ENCODE measurements around the gene NR4A1. TPM values are rescaled to one million over a fixed set of nuclear protein-coding genes. Genes with fewer than 3 reads are reported as not detected.

NR4A1 gene
- total RNA-seq (2022; extraction: Qiagen RNA extraction; ENCODE audit: low read depth) = 27.6 to 42.9 TPM (median 35.0 TPM) in 5 replicates

GRCh38 chr12:52050758-52051541 is at the start of gene NR4A1:
Gene NR4A1 (plus strand): TSS chr12:52051442. CDS start chr12:52054329, 2,887 bp downstream.

GRCh38 chr12:52006726-52007157 is 44.5 kb upstream of the NR4A1 start, which contains the start of gene TAMALIN:
Gene TAMALIN (plus strand): TSS chr12:52006946. CDS start chr12:52007020, 74 bp downstream.

GRCh38 chr12:52069327-52070184 is 18.3 kb downstream of the NR4A1 start, which contains the start of gene ATG101:
Gene ATG101 (plus strand): TSS chr12:52069978. CDS start chr12:52073651, 3,673 bp downstream.

GRCh38 chr12:52079576-52080402 is 28.5 kb downstream of the NR4A1 start, which contains the start of gene SMIM41:
Gene SMIM41 (plus strand): TSS chr12:52079704. CDS start chr12:52079780, 76 bp downstream.

Other genes with a start within 250 kb of the NR4A1 start
- 0.16 to 0.34 TPM (median 0.25 TPM) in 5 replicates for gene FIGNL2, start 202.7 kb upstream of the NR4A1 start, total RNA-seq (2022; extraction: Qiagen RNA extraction; ENCODE audit: low read depth)
- gene ANKRD33, start 163.3 kb upstream of the NR4A1 start, total RNA-seq (2022; extraction: Qiagen RNA extraction; ENCODE audit: low read depth) = not detected in 5 replicates
- gene ACVRL1, start 143.9 kb upstream of the NR4A1 start, total RNA-seq (2022; extraction: Qiagen RNA extraction; ENCODE audit: low read depth) = 0.05 to 0.14 TPM in 2 of 5 replicates, not detected in the others
- 14.1 to 18.7 TPM (median 17.9 TPM) in 5 replicates for gene ACVR1B, start 99.7 kb upstream of the NR4A1 start, total RNA-seq (2022; extraction: Qiagen RNA extraction; ENCODE audit: low read depth)
- gene TAMALIN, start 44.5 kb upstream of the NR4A1 start, total RNA-seq (2022; extraction: Qiagen RNA extraction; ENCODE audit: low read depth) = 0.51 to 1.6 TPM (median 0.65 TPM) in 5 replicates
- gene ATG101, start 18.5 kb downstream of the NR4A1 start, total RNA-seq (2022; extraction: Qiagen RNA extraction; ENCODE audit: low read depth) = 82.9 to 97.4 TPM (median 95.0 TPM) in 5 replicates
- not detected in 5 replicates for gene SMIM41, start 28.3 kb downstream of the NR4A1 start, total RNA-seq (2022; extraction: Qiagen RNA extraction; ENCODE audit: low read depth)
- gene KRT80, start 140.6 kb downstream of the NR4A1 start, total RNA-seq (2022; extraction: Qiagen RNA extraction; ENCODE audit: low read depth) = 30.3 to 43.4 TPM (median 36.8 TPM) in 5 replicates
- gene KRT7, start 181.8 kb downstream of the NR4A1 start, total RNA-seq (2022; extraction: Qiagen RNA extraction; ENCODE audit: low read depth) = 4,163 to 5,096 TPM (median 4,633 TPM) in 5 replicates
- gene KRT86, start 223.2 kb downstream of the NR4A1 start, total RNA-seq (2022; extraction: Qiagen RNA extraction; ENCODE audit: low read depth) = 31.3 to 49.7 TPM (median 45.6 TPM) in 5 replicates
- 3,338 to 4,063 TPM (median 3,935 TPM) in 5 replicates for gene KRT81, start 240.1 kb downstream of the NR4A1 start, total RNA-seq (2022; extraction: Qiagen RNA extraction; ENCODE audit: low read depth)

Data from A549 treated with GW870086 at 1 μM for 4 hours (cell line).